Measurements from ENCODE around the gene TEC. TPM values are rescaled to one million over a fixed set of nuclear protein-coding genes. Genes with fewer than 3 reads are reported as not detected.

TEC gene
- total RNA-seq, 1 donor from 2014 or later, result 0.53 TPM

DNA sequence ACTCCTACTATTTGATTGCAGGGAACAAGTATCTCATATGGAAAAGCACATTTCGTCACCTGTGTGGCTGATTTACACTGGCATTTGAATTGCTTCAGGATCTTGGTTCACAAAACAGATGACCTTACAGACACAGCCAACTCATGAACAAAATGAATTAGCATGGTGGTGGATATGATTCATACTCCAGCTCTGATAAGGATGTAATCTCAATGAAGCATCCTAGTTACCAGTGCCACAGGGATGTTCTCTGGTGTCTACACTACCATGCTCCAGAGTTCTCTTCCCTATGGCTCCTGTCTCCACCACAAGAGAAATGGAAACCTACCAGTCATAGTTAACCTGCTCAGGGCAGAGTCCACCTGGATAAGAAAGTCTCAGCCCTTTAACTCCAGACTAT is 40.7 kb downstream of the TEC start:
- DNase-seq (ENCODE audit: low read depth) (peak; percentile 21), FAIRE-seq (no peak)
- Histone ChIP-seq H3K27me3 (ENCODE audit: control insufficient read depth, insufficient read depth, low read length) (no peaks in the 10 kb centered on the region), H3K4me3 (ENCODE audit: low read depth, low read length) (no peak overlapping the region), H3K36me3 (ENCODE audit: control insufficient read depth, insufficient read depth, low read length) (no peaks in the 10 kb centered on the region)
- TF ChIP-seq, protein P1, sequence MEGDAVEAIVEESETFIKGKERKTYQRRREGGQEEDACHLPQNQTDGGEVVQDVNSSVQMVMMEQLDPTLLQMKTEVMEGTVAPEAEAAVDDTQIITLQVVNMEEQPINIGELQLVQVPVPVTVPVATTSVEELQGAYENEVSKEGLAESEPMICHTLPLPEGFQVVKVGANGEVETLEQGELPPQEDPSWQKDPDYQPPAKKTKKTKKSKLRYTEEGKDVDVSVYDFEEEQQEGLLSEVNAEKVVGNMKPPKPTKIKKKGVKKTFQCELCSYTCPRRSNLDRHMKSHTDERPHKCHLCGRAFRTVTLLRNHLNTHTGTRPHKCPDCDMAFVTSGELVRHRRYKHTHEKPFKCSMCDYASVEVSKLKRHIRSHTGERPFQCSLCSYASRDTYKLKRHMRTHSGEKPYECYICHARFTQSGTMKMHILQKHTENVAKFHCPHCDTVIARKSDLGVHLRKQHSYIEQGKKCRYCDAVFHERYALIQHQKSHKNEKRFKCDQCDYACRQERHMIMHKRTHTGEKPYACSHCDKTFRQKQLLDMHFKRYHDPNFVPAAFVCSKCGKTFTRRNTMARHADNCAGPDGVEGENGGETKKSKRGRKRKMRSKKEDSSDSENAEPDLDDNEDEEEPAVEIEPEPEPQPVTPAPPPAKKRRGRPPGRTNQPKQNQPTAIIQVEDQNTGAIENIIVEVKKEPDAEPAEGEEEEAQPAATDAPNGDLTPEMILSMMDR (IDR thresholded peaks at IDR 0.05; ENCODE audit: insufficient read depth, low read length, severe bottlenecking), result no peak

DNA sequence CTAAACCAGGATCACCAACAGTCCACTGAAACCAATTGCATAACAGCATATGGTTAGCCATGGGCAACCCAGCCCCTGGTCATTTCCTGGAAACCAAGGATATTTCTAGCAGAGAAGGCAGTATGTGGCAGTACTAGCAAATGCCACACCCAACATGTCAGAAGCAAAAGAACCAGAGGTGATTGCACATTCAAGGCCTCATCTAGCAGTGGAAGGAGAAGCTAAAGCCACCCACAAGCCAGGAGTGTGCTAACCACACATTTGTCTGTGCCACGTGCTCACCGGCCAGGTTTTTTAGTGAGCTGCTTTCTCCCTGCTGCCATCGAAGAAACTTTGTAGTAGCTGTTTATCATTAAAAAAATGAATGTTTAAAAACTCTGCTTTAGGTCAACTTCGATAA is 42.0 kb downstream of the TEC start:
- DNase-seq (ENCODE audit: low read depth), result no peak
- Histone ChIP-seq H3K27me3 (ENCODE audit: control insufficient read depth, insufficient read depth, low read length) (no peaks in the 10 kb centered on the region), H3K36me3 (ENCODE audit: control insufficient read depth, insufficient read depth, low read length) (no peaks in the 10 kb centered on the region), H3K4me3 (ENCODE audit: low read depth, low read length) (no peak overlapping the region)
- TF ChIP-seq, protein P1 (IDR thresholded peaks at IDR 0.05; ENCODE audit: insufficient read depth, low read length, severe bottlenecking), result no peak
- FAIRE-seq, result no peak

DNA sequence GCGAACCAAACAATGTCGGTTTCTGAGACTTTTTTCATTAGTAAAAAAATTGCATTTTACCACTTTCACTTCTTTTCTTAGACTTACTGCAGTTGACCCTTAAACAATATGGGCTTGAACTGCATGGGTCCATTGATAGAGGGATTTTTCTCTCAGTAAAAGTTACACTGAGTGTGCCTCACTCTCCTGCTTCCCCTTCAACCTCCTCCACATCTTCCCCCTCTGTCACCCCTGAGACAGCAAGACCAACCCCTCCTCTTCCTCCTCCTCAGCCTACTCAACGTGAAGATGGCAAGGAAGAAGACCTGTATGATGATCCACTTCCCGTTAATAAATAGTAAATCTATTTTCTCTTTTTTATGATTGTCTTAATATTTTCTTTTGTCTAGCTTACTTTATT is 43.4 kb downstream of the TEC start:
- FAIRE-seq (no peak), DNase-seq (ENCODE audit: low read depth) (no peak)
- Histone ChIP-seq H3K4me3 (ENCODE audit: low read depth, low read length) (no peak overlapping the region), H3K27me3 (ENCODE audit: control insufficient read depth, insufficient read depth, low read length) (no peaks in the 10 kb centered on the region), H3K36me3 (ENCODE audit: control insufficient read depth, insufficient read depth, low read length) (no peaks in the 10 kb centered on the region)
- TF ChIP-seq, protein P1 (IDR thresholded peaks at IDR 0.05; ENCODE audit: insufficient read depth, low read length, severe bottlenecking), result no peak

DNA sequence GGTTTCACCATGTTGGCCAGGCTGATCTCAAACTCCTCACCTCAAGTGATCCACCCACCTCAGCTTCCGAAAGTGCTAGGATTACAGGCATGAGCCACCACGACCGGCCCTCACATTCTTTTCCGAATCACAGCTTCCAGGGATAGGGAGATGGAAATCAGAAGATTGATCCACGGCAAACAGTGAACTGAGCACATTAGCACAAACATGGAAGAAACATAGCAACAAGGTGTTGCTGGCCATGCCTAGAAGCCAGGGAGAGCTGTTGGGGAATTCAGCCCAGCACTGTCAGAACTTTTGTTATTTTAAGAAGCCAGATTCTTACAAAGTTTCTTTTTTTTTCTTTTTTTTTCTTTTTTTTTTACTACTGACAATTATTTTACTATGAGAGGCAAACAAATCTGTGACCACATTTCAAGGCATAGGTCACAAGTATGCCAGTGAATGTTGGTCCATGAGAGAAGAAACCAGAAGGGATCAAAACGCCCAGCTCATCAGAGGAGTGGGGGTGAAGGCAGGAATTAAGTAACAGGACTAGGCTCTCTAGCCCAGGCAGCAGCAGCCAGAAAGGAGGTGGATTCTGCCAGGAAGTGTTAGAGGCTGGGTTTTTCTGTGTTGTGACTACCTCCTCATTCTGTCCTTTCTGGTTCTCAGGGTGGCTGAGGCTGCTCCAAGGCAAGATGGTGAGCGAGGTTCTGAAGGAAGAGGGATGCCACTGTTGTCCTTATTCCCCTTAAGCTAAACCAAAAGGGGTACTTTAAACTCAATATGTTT is 44.1 kb downstream of the TEC start:
- H3K4me3 ChIP-seq (ENCODE audit: low read depth, low read length), result no peak overlapping the region
- DNase-seq (ENCODE audit: low read depth) (no peak), FAIRE-seq (no peak)
- no peaks in the 10 kb centered on the region for H3K27me3 ChIP-seq (ENCODE audit: control insufficient read depth, insufficient read depth, low read length)
- TF ChIP-seq, protein P1 (IDR thresholded peaks at IDR 0.05; ENCODE audit: insufficient read depth, low read length, severe bottlenecking), result no peak
- no peaks in the 10 kb centered on the region for H3K36me3 ChIP-seq (ENCODE audit: control insufficient read depth, insufficient read depth, low read length)

DNA sequence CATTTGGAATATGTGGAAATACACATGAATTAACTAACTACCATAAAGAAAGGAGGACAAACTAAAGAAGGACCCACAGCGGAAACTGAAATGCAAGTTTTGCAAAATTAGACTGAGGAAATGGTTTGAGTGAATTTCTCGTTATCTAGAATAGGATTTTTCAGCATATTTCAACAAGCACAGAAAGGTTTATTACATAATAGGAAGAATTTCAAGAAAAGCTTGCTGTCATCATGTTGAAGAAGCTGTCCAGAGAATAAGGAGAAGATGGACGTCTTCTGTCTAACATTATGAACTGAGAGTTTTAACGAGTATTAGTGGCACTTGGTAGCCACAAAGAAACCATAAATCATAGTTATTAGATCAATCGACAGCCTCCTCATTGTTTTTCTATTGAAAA is 45.0 kb downstream of the TEC start:
- TF ChIP-seq, protein P1 (IDR thresholded peaks at IDR 0.05; ENCODE audit: insufficient read depth, low read length, severe bottlenecking), result no peak
- Histone ChIP-seq H3K36me3 (ENCODE audit: control insufficient read depth, insufficient read depth, low read length) (no peaks in the 10 kb centered on the region), H3K27me3 (ENCODE audit: control insufficient read depth, insufficient read depth, low read length) (no peaks in the 10 kb centered on the region), H3K4me3 (ENCODE audit: low read depth, low read length) (no peak overlapping the region)
- FAIRE-seq, result no peak
- DNase-seq (ENCODE audit: low read depth), result no peak
